Spleen (tissue), 11 donors: ENCODE results near the gene UBAP2. TPM values are rescaled to one million over a fixed set of nuclear protein-coding genes. Genes with fewer than 3 reads are reported as not detected.

Source experiments
- DNase-seq: peaks from one replicate; pipeline ENCODE4 v3.0.0-alpha.2; 2020
- H3K27ac ChIP-seq, 8 donors: fragments of 200-600 bp; sonication (generic) in 7 of 8; 1 replicate in 4 of 8; 2 replicates in 4 of 8; pipeline versions ENCODE4 v1.5.0 to v1.8.0; 2016 to 2021; ENCODE audit warnings: inconsistent platforms in 4 of 8, mild to moderate bottlenecking in 4 of 8, moderate library complexity in 1 of 8
- H3K27me3 ChIP-seq, 7 donors: fragments of 200-600 bp; sonication (generic) in 6 of 7; replicated peaks in 1 of 7; 1 replicate in 4 of 7; 2 replicates in 3 of 7; pipeline versions ENCODE4 v1.5.0 to v1.8.0; 2016 to 2021; ENCODE audit warnings: inconsistent platforms in 3 of 7, mild to moderate bottlenecking in 1 of 7
- H3K36me3 ChIP-seq, 6 donors: fragments of 200-600 bp; sonication (generic) in 5 of 6; 1 replicate in 4 of 6; 2 replicates in 2 of 6; pipeline versions ENCODE4 v1.5.0 to v1.8.0; 2016 to 2021; ENCODE audit warnings: inconsistent platforms in 2 of 6
- H3K4me1 ChIP-seq, 6 donors: fragments of 200-600 bp; sonication (generic) in 5 of 6; 1 replicate in 3 of 6; 2 replicates in 3 of 6; pipeline versions ENCODE4 v1.5.0 to v1.8.0; 2016 to 2021; ENCODE audit warnings: inconsistent platforms in 3 of 6
- H3K4me3 ChIP-seq, 8 donors: fragments of 200-600 bp; sonication (generic) in 7 of 8; 1 replicate in 4 of 8; 2 replicates in 4 of 8; pipeline versions ENCODE4 v1.5.0 to v1.8.0; 2016 to 2021; ENCODE audit warnings: inconsistent platforms in 4 of 8, mild to moderate bottlenecking in 4 of 8, moderate library complexity in 2 of 8
- H3K9me3 ChIP-seq, 8 donors: fragments of 200-600 bp; sonication (generic) in 7 of 8; 1 replicate in 4 of 8; 2 replicates in 4 of 8; pipeline versions ENCODE4 v1.5.0 to v1.8.0; 2016 to 2021; ENCODE audit warnings: inconsistent platforms in 4 of 8
- POLR2A ChIP-seq, 3 donors: fragments of 450-650 bp; IDR thresholded peaks; one replicate each; pipeline ENCODE4 v1.5.1; 2017; ENCODE audit warnings: antibody characterized with exemption in 3 of 3, mild to moderate bottlenecking in 1 of 3
- POLR2AphosphoS5 ChIP-seq, 3 donors: sonication (generic); formaldehyde crosslinking; IDR thresholded peaks; one replicate each; pipeline ENCODE4 v1.5.1; 2017; ENCODE audit warnings: antibody characterized with exemption in 3 of 3
- WGBS, 5 donors: extraction: QIAGEN DNeasy Blood & Tissue Kit in 3 of 5; methylation state at CpG; one replicate each; pipeline versions ENCODE4 v1.1.5 to v1.1.7; 2013 to 2018; 5-methylcytosine and 5-hydroxymethylcytosine counted together
- intact Hi-C: fragments of 100-400 bp; cut with DNase I; formaldehyde crosslinking; loops from one replicate; pipeline ENCODE4 v1.15.0; 2023; ENCODE audit warnings: low total_unique reads
- polyA plus RNA-seq, 3 donors: library from polyadenylated mRNA; stranded (reverse); fragments of 200-250 nt; gene quantifications; one replicate each; pipeline ENCODE4 v1.2.1, GENCODE V29; 2013
- total RNA-seq, 7 donors: library from RNA; depleted of rRNA in 3 of 7; stranded (reverse); fragments of >200 nt in 3 of 7; fragmentation: NEBNext Ultra II Directional in 4 of 7; extraction: Animal tissue kit (Norgen Biotek cat#: 25700) in 4 of 7; gene quantifications; one replicate each; pipeline versions ENCODE4 v1.1.0 to v1.2.1, GENCODE V29; 2016 to 2021
- TF ChIP-seq, protein P1 (sequence below), 11 experiments: fragments of 200-600 bp in 7 of 11; fragments of 450-650 bp in 4 of 11; sonication (generic) in 4 of 11; IDR thresholded peaks in 8 of 11; conservative IDR thresholded peaks in 3 of 11; 1 replicate in 7 of 11; 2 replicates in 4 of 11; pipeline versions ENCODE4 v1.4.0 to v1.8.0; 2016 to 2021; ENCODE audit warnings: antibody characterized with exemption in 11 of 11, inconsistent platforms in 4 of 11, mild to moderate bottlenecking in 1 of 11
- donor health status: healthy with polysubstance abuse.
- donor health status: DM: no; HTN: no; CAD: no; lungs with moderate emphysema.
- donor health status: DM: no; HTN: no; CAD: no.
- donor health status: Bipolar disorder and iron deficiency.
- donor health status: healthy.
- donor health status: DM: no; HTN: no; CAD: no.
- donor health status: DM: yes; HTN: yes; CAD: no.

Gene UBAP2
- total and polyA plus RNA-seq, 10 donors = 7.0 to 30.8 (median 23.5) TPM

DNA sequence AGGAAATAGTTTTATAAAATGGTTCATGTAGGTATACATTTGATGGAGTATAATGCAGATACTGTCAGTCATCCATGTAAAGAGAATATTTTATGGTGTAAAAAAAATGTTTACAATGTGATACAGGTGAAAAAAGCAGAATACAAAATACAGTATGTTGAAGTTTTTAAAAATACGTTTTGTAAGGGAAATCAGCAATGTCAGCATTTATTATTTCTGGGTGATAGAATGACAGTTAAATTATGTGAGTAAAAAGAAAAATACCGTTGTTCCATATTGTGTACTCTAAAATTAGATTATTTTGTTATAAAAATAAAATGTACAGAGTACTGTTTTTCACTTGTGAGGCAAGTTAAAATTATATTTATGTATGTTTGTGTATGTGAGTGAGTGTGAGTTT, 162.7 kb downstream of the UBAP2 start:
- TF ChIP-seq, protein P1, sequence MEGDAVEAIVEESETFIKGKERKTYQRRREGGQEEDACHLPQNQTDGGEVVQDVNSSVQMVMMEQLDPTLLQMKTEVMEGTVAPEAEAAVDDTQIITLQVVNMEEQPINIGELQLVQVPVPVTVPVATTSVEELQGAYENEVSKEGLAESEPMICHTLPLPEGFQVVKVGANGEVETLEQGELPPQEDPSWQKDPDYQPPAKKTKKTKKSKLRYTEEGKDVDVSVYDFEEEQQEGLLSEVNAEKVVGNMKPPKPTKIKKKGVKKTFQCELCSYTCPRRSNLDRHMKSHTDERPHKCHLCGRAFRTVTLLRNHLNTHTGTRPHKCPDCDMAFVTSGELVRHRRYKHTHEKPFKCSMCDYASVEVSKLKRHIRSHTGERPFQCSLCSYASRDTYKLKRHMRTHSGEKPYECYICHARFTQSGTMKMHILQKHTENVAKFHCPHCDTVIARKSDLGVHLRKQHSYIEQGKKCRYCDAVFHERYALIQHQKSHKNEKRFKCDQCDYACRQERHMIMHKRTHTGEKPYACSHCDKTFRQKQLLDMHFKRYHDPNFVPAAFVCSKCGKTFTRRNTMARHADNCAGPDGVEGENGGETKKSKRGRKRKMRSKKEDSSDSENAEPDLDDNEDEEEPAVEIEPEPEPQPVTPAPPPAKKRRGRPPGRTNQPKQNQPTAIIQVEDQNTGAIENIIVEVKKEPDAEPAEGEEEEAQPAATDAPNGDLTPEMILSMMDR (IDR thresholded peaks at IDR 0.05 in 8 of 11, conservative IDR thresholded peaks at IDR 0.05 in 3 of 11) = no peak
- TF ChIP-seq POLR2A (IDR thresholded peaks at IDR 0.05) = no peak
- TF ChIP-seq POLR2AphosphoS5 (IDR thresholded peaks at IDR 0.05) = no peak
- 70 to 83% (median 80%) methylated on average over 2 of the region's 2 CpGs for whole genome bisulfite sequencing, 5 donors
- Histone ChIP-seq H3K36me3 (peaks cover 0 to 47% (median 12%) of the 10 kb centered on the region in 6 donors), H3K4me1 (peaks cover 0 to 53% (median 24%) of the 10 kb centered on the region in 6 donors), H3K9me3 (no peaks in the 10 kb centered on the region), H3K27me3 (no peaks in the 10 kb centered on the region), H3K4me3 (no peak overlapping the region), H3K27ac (no peak overlapping the region)
- intact Hi-C loops = no loop called here
- DNase-seq = no peak

DNA sequence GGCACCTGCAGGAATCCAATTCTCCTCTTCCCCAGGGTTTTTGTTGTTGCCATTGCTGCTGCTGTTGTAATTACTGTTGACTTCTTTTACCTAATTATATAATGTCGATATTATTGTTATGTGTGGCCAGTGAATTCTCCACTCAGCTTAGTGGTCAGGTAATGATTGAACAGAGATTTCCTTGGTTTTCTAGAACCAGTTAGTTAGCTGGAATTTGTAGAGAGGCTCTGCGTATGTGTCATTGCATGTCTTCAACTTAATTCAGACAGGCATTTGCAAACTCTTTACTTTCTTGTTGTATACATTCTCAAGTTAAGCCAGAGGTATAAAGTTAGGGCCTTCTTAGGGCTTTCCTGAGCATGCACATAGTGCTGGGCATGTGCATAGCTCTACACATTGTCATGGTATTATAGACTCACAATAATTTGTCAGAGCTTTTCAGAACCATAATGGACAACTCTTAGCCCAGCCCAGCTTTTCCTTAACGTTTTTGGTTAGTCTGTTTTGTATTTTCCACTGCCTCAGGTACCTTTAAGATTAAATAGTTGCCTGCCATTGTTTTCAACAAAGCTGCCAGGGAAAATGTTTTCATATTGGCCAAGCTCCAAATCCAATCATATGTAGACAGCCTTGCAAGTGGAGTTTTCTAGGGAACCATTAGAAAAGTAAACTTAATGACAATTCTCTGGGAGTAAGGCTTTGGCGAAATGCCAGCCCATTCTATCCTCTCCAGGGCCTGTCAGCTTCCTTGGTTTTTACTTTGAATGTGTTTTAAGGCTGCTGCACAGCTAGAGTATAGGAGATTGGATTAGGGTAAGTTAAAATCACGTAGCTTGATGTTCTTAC, 163.6 kb downstream of the UBAP2 start:
- TF ChIP-seq POLR2AphosphoS5 (IDR thresholded peaks at IDR 0.05) (no peak), POLR2A (IDR thresholded peaks at IDR 0.05) (no peak)
- TF ChIP-seq, protein P1 (IDR thresholded peaks at IDR 0.05 in 8 of 11, conservative IDR thresholded peaks at IDR 0.05 in 3 of 11) = no peak
- H3K4me3 ChIP-seq = no peak overlapping the region
- peaks cover 0 to 38% (median 10%) of the 10 kb centered on the region in 6 donors for H3K36me3 ChIP-seq
- H3K27me3 ChIP-seq = no peaks in the 10 kb centered on the region
- intact Hi-C loops = no loop called here
- H3K4me1 ChIP-seq = peaks cover 0 to 61% (median 24%) of the 10 kb centered on the region in 6 donors
- 64 to 80% (median 75%) methylated on average over 5 of the region's 5 CpGs for WGBS, 5 donors
- H3K27ac ChIP-seq = no peak overlapping the region
- DNase-seq = no peak
- H3K9me3 ChIP-seq = no peaks in the 10 kb centered on the region

DNA sequence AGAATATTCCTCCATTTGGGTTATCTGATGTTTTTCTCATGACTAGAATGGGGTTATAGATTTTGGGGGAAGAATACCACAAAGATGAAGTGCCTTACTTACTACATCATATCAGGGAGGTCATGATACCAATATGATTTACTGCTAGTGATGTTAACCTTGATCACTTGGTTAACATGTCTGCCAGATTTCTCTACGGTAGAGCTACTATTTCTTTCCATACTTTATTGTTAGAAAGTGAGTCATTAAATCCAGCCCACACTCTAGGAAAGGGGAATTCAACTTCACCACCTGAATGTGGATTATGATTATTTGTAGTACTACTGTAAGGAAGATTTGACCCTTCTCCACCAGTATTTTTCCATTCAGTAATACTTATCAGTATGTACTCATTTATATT, 167.1 kb downstream of the UBAP2 start:
- no peak for DNase-seq
- Histone ChIP-seq H3K27ac (no peak overlapping the region), H3K27me3 (no peaks in the 10 kb centered on the region), H3K4me1 (peaks cover 0 to 91% (median 37%) of the 10 kb centered on the region in 6 donors), H3K9me3 (no peaks in the 10 kb centered on the region), H3K4me3 (no peak overlapping the region), H3K36me3 (peaks cover 0 to 4% (median 0%) of the 10 kb centered on the region in 6 donors)
- TF ChIP-seq POLR2A (IDR thresholded peaks at IDR 0.05) = no peak
- TF ChIP-seq, protein P1 (IDR thresholded peaks at IDR 0.05 in 8 of 11, conservative IDR thresholded peaks at IDR 0.05 in 3 of 11) = no peak
- no peak for TF ChIP-seq POLR2AphosphoS5 (IDR thresholded peaks at IDR 0.05)
- intact Hi-C loops = no loop called here
- 58 to 81% (median 71%) methylated on average over 1 of the region's 1 CpG for WGBS, 5 donors
